ENCODE results near the gene MACROD2.

MACROD2 gene

GRCh38 chr20:15742627-15743026 lies 1747.3 kb downstream of the MACROD2 start:
- H3K4me3 ChIP-seq (ENCODE audit: control insufficient read depth, low read depth, low read length), result no peak overlapping the region
- no peak for TF ChIP-seq CTCF (IDR thresholded peaks at IDR 0.05; ENCODE audit: control insufficient read depth, insufficient read depth, low read depth, low read length, missing control alignments)
- no peak for DNase-seq (ENCODE audit: low read depth)

- TF ChIP-seq CTCF (IDR thresholded peaks at IDR 0.05; ENCODE audit: control insufficient read depth, insufficient read depth, low read depth, low read length, missing control alignments), result no peak
- no peak overlapping the region for H3K4me3 ChIP-seq (ENCODE audit: control insufficient read depth, low read depth, low read length)
- DNase-seq (ENCODE audit: low read depth), result no peak
These were observed 1760.9 kb downstream of the MACROD2 start for GRCh38 chr20:15756002-15756753.

GRCh38 chr20:15756754-15757115 lies 1761.4 kb downstream of the MACROD2 start:
- TF ChIP-seq CTCF (IDR thresholded peaks at IDR 0.05; ENCODE audit: control insufficient read depth, insufficient read depth, low read depth, low read length, missing control alignments), result no peak
- no peak for DNase-seq (ENCODE audit: low read depth)
- H3K4me3 ChIP-seq (ENCODE audit: control insufficient read depth, low read depth, low read length), result no peak overlapping the region

GRCh38 chr20:15759594-15759993 lies 1764.3 kb downstream of the MACROD2 start:
- no peak overlapping the region for H3K4me3 ChIP-seq (ENCODE audit: control insufficient read depth, low read depth, low read length)
- DNase-seq (ENCODE audit: low read depth), result peak; percentile 2
- TF ChIP-seq CTCF (IDR thresholded peaks at IDR 0.05; ENCODE audit: control insufficient read depth, insufficient read depth, low read depth, low read length, missing control alignments), result peak; percentile 26

- H3K4me3 ChIP-seq (ENCODE audit: control insufficient read depth, low read depth, low read length), result no peak overlapping the region
- no peak for DNase-seq (ENCODE audit: low read depth)
- no peak for TF ChIP-seq CTCF (IDR thresholded peaks at IDR 0.05; ENCODE audit: control insufficient read depth, insufficient read depth, low read depth, low read length, missing control alignments)
These were observed 1764.8 kb downstream of the MACROD2 start for GRCh38 chr20:15760001-15760621.

GRCh38 chr20:15763366-15763765 lies 1768.0 kb downstream of the MACROD2 start:
- no peak for TF ChIP-seq CTCF (IDR thresholded peaks at IDR 0.05; ENCODE audit: control insufficient read depth, insufficient read depth, low read depth, low read length, missing control alignments)
- H3K4me3 ChIP-seq (ENCODE audit: control insufficient read depth, low read depth, low read length), result no peak overlapping the region
- DNase-seq (ENCODE audit: low read depth), result no peak
